CD4-positive, alpha-beta T cell treated with Interleukin-4 for 4 hours (primary cell): ENCODE measurements around the gene TNFAIP8.
"Not testable (repeated sequence)": the region's sequence is repeated elsewhere in the genome, so short reads cannot be mapped to it uniquely, and the experiment has no call there.

Experiments
- DNase-seq: peaks from one replicate; pipeline ENCODE4 v3.0.0-alpha.2; 2020

TNFAIP8 gene

DNA sequence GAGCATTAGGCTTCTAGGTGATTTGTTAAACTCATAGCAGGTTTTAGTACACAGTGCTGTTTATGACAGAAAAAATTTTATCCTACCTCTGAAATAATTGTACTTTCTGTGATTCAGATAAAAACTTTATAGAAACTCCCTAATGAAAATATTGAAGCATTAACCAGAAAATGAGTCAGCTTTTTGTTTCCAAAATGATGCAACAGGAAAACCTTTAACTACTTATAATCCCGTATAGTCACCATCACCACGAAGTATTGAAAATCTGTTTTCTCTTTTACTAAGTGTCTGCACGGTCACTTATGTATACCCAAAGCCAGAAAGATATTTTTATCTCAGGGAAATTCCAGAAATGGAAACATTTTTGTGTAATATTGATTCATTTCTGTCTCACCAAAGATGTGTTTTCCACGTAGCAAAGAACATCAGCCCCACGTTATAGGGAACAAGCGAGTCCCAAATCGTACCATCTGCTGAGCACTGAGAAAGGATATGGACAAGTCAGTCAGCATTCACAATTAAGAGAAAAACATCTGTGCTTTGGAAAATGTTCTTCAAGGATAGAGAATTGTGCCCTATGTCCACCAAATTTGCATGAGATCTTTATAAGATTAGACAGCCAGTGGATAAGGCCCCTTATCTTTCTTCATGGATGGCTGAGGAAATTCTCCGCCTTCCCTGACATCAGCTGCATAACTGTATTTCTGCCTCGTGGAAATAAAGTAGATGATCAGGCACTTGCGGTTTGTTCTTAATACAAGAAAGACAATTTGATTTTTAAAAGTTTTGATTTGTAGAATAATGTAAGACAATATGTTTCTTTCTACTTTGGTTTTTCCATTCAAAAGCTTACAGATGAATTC, 41.9 kb downstream of the TNFAIP8 start:
- DNase-seq, result peak; percentile 68

DNA sequence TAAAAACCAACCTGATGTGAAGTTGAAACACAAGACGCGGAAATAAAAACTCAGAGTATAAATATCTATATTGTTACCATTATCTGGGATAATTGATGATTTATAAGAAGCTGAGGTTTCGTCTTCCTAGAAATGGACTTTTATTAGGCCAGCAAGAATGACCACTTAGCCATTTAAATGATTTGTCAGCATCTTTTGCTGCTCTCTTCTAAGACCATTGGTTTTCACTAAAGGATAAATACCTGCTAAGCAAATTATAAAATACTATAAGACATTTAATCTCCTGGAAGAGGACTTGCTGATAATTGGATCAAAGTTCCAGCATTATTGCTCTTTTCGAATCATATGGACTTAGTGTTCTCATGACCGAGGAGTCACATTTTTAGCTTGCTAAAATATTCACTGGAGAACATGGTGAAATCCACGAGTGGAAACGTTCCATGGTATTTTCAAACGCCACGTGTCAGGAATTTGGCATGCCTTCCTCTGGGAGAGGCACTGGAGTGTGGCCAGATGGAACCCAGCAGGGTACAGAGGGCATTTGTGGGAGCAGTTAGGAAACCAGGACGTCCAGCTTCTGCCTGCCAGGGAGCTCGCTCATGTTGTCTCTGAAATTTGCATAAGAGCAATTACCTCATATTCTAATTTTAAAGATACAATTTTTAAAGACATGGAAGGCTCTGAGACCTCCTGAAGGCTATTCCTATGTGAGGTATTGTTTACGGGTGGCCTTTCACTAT, 43.1 kb downstream of the TNFAIP8 start:
- no peak for DNase-seq

DNA sequence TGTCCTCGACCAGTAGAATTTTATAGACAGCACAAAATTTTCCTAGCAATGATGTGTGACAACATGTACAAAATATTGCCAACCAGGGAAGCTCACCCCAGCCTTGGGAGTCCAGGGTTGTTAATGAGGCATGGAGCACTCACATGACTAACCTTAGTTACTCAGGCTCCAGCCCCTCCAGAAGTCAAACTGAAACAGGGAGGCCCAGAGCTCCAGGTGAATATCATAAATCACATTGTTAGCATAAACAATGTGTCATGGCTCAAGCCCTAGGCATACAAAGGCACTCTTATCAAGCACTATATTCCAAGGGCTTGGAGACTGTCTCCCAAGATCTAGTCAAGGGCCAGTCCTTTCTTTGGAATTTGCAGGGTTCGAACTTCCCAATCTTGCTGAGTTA, 44.4 kb downstream of the TNFAIP8 start:
- DNase-seq, result no peak

DNA sequence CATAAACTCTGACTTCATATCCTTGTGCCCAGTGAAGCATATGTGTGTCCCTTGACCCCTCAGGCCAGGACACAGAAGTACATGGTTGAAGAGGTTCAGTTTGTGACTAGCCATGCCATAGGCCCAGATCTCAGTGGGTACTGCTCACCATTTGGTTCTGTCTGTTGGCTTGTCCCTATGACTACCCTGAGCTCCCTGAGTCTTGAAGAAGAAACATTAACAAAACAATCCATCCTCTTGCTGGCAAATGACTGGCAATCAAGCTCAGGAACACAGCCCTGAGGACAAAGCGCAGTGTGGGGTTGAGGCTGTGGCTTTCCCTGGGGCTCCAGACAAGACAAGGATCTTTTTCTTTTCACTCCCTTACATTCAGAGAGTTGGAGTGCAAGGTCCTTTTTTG, 46.3 kb downstream of the TNFAIP8 start:
- no peak for DNase-seq

DNA sequence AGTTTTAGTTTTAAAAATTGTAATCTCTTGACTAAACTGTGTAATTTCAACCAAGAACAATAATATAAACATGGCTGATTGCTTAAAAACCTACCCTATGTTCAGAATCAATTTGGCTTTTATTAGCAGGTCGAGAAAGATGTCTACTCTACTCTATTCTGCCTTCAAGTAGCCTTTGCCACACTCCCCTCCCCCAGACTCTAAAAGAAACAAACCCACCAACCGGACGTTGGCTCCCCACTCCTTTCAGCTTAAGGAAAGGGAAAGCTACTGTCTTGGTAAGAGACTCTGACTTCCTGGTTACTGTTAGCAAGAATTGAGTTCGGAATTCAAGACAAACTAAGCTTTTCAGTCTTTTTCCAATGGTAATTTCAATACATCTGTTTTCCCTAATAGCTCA, 46.7 kb downstream of the TNFAIP8 start:
- DNase-seq, result no peak

DNA sequence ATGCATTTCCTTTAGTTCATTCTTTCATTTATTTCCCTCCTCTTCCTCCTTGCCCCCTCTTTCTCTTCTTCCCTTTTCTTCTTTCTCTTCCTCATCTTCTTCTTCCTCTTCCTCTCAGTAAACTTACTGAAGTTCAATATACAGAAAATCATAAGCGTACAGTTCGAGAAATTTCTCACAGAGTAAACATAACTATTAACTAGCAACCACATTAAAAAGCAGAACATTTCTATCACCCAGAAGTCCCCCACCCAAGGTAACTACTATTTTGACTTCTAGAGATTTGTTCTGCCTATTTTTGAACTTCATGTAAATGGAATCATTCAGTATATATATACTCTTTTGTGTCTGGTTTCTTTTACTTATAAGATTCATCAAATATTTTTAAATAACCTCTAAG, 48.2 kb downstream of the TNFAIP8 start:
- no peak for DNase-seq

DNA sequence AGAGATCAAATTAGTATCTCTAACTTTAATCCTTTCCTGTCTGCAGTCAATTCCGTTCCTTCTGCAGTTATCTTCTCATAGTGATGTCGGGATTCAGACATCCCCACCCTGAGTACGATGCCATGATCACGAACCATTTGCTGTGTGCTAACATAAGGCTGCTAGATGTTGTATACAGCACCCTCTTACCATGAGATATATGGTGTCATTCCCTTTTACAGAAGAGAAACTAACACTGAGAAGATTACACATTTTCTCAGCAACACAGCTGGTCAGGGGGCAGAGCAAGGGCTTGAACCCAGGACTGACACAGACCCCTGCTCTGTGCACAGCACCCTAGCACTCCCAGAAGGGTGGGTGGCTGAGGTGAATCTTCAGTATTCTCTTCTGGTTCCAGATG, 49.6 kb downstream of the TNFAIP8 start:
- DNase-seq, result no peak

DNA sequence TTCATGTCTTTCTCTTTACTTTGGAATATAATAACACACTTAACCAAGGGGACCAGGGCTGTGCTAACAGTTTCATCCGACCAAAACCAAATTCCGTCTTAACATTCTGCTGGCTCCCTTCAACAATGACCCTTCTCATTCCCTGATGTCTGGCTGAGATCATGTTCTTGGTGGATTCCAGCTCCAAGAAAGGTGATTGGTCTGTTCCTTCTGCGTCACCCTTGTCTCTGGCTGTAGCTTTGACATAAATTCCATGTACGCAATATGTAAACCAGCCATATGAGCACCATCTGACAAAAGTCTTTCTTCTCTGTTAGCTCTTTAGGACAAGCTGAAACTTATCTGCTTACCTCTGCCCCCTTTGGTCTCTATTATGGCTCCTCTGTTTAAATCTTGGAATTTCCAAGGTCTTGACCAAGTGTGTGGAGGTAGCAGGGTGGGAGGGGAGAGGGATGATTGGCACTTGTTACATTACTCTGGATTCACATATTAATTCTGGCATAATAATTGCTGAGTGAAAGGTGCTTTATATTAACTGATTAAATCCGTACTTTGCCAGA, 50.8 kb downstream of the TNFAIP8 start:
- no peak for DNase-seq

DNA sequence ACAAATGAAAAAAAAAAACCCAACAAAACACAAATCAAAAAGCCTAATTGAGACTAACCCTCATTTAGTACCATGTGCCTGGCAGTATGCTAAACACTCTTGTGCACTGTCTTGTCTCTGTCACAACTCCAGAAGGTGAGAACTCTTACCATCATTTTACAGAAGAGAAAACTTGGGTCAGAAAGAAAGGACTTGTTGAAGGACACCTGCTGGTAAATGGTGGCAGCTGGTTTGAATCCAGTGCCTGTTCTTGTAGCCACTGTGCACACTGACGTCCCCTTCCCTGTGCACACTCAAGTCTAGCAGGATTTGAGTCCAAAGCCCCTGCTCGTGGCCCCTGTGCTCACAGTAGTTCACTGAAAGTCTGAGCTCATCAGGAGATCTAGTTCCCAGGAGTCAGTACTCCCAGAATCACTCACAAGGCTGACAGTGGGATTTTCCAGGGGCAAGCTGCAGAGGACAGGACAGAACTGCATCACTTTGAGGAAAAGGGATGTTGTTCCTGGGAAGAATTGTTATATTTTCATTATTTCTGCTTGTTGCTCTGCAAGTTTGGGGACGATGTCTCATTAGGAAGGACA, 53.5 kb downstream of the TNFAIP8 start:
- DNase-seq, result peak; percentile 22

DNA sequence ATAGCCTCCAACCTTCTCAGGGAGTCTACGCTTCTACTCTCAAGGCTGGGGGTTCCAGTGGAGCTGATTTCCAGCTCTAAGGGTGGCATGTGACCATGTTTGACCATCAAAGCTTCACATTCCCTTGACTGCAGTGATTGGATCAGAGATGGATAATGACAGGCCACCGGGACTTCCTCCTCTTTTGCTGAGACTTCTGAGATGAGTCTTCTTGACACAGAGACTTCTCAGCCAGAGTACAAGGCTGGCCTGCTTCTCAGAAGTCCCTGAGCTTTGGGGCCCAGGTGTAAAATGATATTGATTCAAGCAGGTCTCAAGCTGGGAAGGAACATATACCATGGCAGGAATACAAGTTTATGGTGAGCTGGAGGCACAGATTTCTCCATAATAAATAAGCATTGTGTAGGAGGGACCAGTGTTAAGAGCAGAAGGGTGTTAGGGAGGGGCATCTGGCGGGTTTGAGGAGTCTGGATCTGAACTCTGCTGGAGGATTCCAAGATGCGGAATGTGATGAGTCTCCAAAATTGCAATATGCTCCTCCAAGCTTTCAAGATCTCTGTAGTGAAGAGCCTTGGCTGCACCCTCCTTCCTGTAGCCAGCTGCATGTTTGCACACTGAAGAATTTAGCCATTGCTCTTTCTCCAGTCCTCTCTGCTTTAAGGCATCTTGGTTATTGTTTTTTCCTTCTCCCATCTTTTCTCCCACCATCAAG, 54.8 kb downstream of the TNFAIP8 start:
- no peak for DNase-seq

DNA sequence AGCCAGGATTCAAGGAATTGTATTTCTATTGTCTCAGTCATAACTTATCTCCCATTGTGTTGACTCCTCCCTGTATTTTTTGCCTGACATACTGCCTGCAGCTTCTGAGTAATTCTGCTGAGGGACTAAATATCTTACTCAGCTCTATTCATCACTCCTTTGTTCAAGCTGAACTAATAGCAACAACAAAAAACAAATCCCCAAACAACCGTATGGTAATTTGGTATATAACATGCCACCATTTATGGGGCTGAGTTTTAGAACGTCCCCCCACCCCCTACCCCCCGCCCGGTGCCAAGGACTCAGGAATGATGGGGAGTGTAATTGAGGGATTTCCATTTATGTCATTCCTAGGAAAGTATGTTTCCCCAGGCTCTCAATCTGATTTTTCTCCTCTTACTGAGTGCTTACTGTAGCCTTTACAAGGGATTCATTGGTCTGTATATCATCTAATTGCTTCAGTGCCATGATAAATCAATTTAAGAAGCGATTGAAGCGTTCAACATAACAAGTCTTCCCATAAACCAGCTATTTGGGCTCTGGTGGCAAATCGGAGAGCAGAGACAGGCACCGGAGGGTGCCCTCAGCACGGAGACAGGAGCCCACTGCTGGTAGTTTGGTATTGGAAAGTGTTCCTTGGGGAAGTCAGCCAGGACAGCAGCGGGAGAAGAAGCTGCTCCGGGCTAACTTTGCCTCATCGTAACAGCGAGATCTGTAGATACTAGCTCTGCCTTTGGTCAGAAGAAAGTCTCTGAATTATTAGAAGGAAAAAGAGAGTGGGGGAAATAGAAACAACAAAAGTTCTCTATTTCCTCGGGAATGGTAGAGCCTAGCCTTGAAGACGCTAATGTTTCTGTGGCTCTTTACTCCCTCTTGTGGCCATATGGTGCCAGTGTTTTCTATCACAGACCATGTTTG, 55.8 kb downstream of the TNFAIP8 start:
- peak; percentile 78 for DNase-seq

DNA sequence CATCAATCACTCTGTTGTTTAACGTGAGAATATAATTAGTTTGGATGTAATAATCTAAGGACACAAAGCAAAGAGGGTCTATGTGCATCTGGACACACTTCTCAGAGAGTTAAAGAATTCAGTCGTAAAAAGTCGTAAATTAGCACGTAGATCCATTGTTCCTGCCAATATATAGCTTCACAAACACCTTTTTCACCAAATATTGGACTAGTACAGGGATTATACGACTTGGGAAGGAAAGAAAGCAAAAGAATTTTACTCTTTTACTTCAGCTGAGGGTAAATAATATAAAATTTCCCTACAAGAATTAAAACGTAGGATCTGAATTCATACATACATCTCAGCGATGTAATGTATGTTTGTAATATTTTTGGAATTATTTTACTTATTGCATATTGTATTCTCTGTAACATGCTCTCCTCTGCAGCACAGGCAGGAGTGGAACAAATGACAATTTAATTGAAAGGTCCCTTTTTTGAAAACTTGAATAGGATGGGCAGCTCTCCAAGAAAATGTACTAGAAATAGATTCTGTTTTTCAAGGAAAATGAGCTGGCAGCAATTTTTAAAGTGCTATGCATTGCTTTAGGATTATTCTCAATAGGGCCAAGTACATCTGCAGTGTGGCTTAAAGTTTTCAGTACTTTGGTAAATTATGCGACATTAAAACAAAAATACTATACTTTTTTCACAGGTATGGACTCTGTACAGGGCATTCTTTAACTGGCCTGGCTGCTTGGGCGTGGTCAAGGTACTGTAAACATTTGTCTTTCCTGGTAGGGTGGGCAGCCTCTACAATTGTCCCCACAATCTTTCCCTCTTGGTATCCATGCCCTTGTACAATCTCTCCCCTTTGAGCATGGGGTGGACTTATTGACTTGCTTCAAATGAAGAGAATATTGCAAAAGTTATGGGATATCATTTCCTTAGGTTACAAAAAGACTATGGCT, 56.7 kb downstream of the TNFAIP8 start:
- no peak for DNase-seq

DNA sequence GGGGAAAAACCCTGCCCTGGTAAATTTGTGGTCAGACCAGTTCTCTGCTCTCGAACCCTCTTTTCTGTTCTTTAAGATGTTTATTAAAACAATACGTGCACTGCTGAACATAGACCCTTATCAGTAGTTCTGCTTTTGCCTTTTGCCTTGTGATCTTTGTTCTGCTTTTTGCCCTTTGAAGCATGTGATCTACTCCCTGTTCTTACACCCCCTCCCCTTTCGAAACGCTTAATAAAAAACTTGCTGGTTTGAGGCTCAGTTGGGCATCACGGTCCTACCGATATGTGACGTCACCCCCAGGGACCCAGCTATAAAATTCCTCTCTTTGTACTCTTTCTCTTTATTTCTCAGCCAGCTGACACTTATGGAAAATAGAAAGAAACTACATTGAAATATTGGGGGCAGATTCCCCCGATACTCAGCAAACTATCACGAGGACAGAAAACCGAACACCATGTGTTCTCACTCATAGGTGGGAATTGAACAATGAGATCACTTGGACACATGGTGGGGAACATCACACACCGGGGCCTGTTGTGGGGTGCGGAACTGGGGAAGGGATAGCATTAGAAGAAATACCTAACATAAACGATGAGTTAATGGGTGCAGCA, 58.4 kb downstream of the TNFAIP8 start:
- not testable (repeated sequence) for DNase-seq

DNA sequence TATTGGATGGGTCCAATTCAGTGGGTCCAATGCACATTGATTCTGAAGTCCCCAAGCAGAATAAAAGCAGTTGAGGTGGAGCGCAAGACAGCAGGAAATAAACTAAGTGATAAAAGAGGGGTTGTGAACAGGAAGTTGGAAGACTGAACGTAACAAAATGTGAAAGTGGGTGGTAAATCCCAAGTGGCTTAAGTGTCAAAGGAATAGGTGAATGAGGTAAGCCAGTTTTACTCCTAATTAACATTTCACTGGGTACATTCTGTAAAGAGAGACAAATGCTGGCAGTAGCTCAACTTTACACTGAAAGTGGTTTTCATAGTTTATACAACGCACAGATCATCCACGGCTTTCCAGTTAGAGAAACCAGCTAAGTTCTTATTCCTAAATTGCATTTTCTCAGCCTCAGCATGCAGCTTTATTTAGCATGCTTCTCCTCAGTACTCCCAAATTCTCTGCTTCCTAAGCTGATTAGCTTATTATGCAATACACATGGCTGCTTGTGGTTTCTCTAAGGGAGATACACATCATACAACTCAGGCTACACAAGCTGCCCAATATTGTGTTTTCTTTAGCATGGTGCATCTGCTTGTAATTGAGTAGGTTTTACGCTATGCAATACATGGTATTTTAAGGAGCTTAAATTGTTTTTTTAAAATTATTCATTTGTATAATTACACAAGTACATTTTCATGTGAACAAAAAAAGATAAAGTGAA, 62.2 kb downstream of the TNFAIP8 start:
- DNase-seq, result no peak

DNA sequence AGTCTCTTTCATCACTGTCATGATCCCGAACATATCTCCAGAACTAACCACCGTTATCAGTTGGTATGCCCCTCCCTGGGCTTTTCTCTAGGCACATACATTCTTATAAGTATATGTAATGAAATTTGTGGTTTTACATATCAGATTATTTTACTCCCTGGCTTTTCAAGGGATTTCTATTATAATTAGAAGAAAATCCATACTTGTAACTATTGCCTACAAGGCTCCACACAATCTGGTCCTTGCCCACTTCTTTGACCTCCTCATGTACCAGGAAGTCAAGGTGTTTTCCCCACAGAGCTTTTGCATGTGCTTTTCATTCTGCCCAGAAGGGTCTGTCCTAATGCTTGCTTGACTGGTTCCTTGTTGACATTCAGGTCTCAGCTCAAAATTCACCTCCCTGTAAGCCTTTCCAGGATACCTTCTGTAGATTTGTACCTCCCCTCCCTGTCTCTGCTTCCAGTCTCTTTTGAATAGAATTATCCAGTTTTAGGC, 62.8 kb downstream of the TNFAIP8 start:
- DNase-seq, result no peak

DNA sequence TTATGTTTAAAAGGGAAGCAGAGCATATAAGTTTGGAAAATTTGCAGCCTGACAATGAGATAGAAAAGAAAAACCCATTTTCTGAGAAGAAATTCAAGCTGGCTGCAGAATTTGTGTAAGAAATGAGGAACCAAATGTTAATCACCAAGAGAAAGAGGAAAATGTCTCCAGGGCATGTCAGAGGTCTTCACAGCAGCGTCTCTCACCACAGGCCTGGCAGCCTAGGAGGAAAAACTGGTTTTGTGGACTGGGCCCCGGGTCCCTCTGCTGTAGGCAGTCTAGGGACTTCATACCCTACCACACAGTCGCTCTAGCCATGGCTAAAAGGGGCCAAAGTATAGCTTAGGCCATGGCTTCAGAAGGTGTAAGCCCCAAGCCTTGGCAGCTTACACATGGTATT, 64.3 kb downstream of the TNFAIP8 start:
- DNase-seq, result no peak

DNA sequence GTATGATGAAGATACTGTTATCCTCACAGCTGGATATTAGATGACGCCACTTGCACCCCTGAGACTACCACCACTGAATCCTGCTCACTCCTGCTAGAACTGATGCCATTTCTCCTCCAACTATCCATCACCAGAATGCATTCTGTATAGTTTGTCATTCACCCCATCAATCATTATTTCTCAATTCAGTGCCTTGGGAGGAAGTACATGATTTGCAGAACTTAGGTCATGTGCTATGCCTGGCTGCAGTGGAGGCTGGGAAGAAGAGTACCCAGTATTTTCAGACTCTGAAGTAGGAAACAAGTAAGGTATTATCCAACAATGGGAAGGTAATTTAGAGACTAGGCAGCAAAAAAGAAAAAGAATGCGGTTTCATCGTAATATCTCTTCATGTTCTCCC, 70.2 kb downstream of the TNFAIP8 start:
- DNase-seq, result no peak

DNA sequence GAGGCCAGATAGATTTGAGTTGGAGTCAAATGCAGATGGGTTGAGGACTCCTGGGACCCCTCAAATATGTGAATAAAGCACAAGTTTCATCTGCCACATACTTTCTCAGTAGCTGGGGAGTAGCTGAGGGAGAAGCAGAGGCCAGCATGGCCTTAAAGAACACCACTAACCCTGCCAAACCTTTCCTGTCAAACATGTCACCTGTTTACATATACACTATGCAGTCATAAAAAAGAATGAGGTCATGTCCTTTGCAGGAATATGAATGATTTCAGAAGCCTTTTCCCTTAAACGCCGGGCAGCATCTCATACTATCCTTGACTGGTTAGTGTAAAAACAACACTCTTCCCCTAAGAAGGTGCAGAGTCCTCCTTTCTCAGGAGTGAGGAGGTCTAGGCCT, 71.2 kb downstream of the TNFAIP8 start:
- DNase-seq, result no peak

DNA sequence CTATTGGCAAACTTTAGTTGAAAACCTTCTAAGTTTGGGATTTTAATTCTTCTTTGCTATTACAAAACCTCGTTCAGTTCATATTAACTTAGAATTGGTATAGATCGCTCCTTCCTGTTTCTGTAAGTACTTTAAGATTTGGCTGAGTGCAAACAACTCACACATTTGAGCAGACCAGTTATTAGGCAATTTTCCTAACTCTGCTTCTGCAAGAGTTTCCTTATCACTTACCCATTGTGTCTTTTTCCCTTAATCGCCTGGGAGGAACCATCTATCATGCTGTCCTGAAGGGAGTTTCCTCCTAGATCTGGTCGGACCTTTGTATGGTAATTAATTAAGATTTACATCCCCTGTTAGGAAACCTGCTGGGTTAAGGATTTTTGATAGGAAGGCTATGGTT, 71.8 kb downstream of the TNFAIP8 start:
- not testable (repeated sequence) for DNase-seq
